Fibroblast of mammary gland (primary cell): Measurements from ENCODE around the gene RBM45.
"Not testable (repeated sequence)": the region's sequence is repeated elsewhere in the genome, so short reads cannot be mapped to it uniquely, and the experiment has no call there.

Experiments used
- DNase-seq: peaks from one replicate; pipeline ENCODE4 v3.0.0-alpha.2; 2010; ENCODE audit warnings: low read depth
- H3K4me3 ChIP-seq: 2 replicates; pipeline ENCODE4 v1.5.1; 2011; ENCODE audit warnings: low read depth, mild to moderate bottlenecking, low read length, moderate library complexity; ENCODE audit not compliant: control insufficient read depth
- CTCF ChIP-seq: conservative IDR thresholded peaks from 2 replicates; pipeline ENCODE4 v1.5.1; 2011; ENCODE audit warnings: low read depth, low read length, inconsistent platforms; ENCODE audit not compliant: control insufficient read depth, insufficient read depth

Gene RBM45

GRCh38 chr2:178070824-178071223, 41.4 kb upstream of the RBM45 start:
- H3K4me3 ChIP-seq = no peak overlapping the region
- DNase-seq = peak; percentile 22
- no peak for TF ChIP-seq CTCF

- no peak for DNase-seq
- no peak for TF ChIP-seq CTCF
- H3K4me3 ChIP-seq = no peak overlapping the region
These were observed 40.2 kb upstream of the RBM45 start for GRCh38 chr2:178072000-178072382.

- peak within 1 kb of the TSS; percentile 56 for H3K4me3 ChIP-seq
- peak; percentile 65 for DNase-seq
- no peak for TF ChIP-seq CTCF
These were observed 39.6 kb upstream of the RBM45 start, which contains the start of gene PDE11A for GRCh38 chr2:178072383-178073301. PDE11A (minus strand) TSS chr2:178072777; CDS start chr2:178072437, 340 bp downstream.

- H3K4me3 ChIP-seq = no peak overlapping the region
- no peak for DNase-seq
- TF ChIP-seq CTCF = no peak
These were observed 37.9 kb upstream of the RBM45 start for GRCh38 chr2:178074123-178075005.

- no peak overlapping the region for H3K4me3 ChIP-seq
- TF ChIP-seq CTCF = no peak
- no peak for DNase-seq
These were observed 37.3 kb upstream of the RBM45 start for GRCh38 chr2:178075006-178075326.

GRCh38 chr2:178076130-178076529, 36.1 kb upstream of the RBM45 start:
- no peak for DNase-seq
- TF ChIP-seq CTCF = no peak
- no peak overlapping the region for H3K4me3 ChIP-seq

- H3K4me3 ChIP-seq, DNase-seq: not testable (repeated sequence)
These were observed 33.0 kb upstream of the RBM45 start for GRCh38 chr2:178079279-178079678.
